Subcutaneous abdominal adipose tissue (tissue), 5 donors: Measurements from ENCODE around the gene MPZL2.

ENCODE experiments used
- H3K27ac ChIP-seq: one replicate; pipeline ENCODE4 v1.7.0; 2013; ENCODE audit warnings: low read depth, mild to moderate bottlenecking, inconsistent platforms, low read length, moderate library complexity
- H3K27me3 ChIP-seq, 5 donors: one replicate each; pipeline ENCODE4 v1.7.0; 2013; ENCODE audit warnings: low read length in 5 of 5, inconsistent platforms in 1 of 5; ENCODE audit not compliant: control insufficient read depth in 5 of 5, insufficient read depth in 4 of 5
- H3K36me3 ChIP-seq, 5 donors: one replicate each; pipeline ENCODE4 v1.7.0; 2013; ENCODE audit warnings: low read length in 5 of 5; ENCODE audit not compliant: control insufficient read depth in 5 of 5, insufficient read depth in 5 of 5
- H3K4me1 ChIP-seq, 5 donors: one replicate each; pipeline ENCODE4 v1.7.0; 2013; ENCODE audit warnings: low read length in 5 of 5, mild to moderate bottlenecking in 3 of 5, moderate library complexity in 1 of 5; ENCODE audit not compliant: control insufficient read depth in 5 of 5, insufficient read depth in 5 of 5
- H3K4me3 ChIP-seq, 5 donors: one replicate each; pipeline ENCODE4 v1.7.0; 2013; ENCODE audit warnings: low read length in 5 of 5, low read depth in 1 of 5
- H3K9ac ChIP-seq, 5 donors: one replicate each; pipeline ENCODE4 v1.7.0; 2013; ENCODE audit warnings: low read length in 5 of 5, mild to moderate bottlenecking in 4 of 5, moderate library complexity in 3 of 5
- H3K9me3 ChIP-seq, 5 donors: one replicate each; pipeline ENCODE4 v1.7.0; 2013; ENCODE audit warnings: low read length in 5 of 5; ENCODE audit not compliant: control insufficient read depth in 5 of 5
- donor health status: healthy.
- donor health status: healthy.
- donor health status: healthy.
- donor health status: healthy.
- donor health status: healthy.

The MPZL2 gene

GRCh38 chr11:118287006-118287405, 22.9 kb upstream of the MPZL2 start:
- no peak overlapping the region for H3K27ac ChIP-seq
- no peaks in the 10 kb centered on the region for H3K9me3 ChIP-seq
- no peaks in the 10 kb centered on the region for H3K27me3 ChIP-seq
- H3K4me1 ChIP-seq, result peaks cover 0 to 5% (median 0%) of the 10 kb centered on the region in 5 donors
- no peak overlapping the region for H3K9ac ChIP-seq
- H3K36me3 ChIP-seq, result no peaks in the 10 kb centered on the region
- H3K4me3 ChIP-seq, result no peak overlapping the region

DNA sequence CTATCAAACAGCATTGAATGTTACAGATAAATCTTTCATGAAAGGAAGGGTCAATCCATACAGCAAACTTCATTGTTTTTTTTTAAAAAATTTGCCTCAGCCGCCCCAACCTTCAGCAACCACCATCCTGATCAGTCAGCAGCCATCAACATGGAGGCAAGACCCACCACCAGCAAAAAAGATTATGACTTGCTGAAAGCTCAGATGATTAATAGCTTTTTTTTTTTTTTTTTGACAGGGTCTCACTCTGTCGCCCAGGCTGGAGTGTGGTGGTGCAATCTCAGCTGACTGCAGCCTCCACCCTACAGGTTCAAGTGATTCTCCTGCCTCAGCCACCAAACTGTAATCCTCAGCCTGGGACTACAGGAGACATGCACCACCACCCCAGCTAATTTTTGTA, 22.4 kb upstream of the MPZL2 start:
- Histone ChIP-seq H3K4me1 (peaks cover 0 to 5% (median 0%) of the 10 kb centered on the region in 5 donors), H3K4me3 (no peak overlapping the region), H3K27me3 (no peaks in the 10 kb centered on the region), H3K9me3 (no peaks in the 10 kb centered on the region), H3K9ac (no peak overlapping the region), H3K36me3 (no peaks in the 10 kb centered on the region), H3K27ac (no peak overlapping the region)

DNA sequence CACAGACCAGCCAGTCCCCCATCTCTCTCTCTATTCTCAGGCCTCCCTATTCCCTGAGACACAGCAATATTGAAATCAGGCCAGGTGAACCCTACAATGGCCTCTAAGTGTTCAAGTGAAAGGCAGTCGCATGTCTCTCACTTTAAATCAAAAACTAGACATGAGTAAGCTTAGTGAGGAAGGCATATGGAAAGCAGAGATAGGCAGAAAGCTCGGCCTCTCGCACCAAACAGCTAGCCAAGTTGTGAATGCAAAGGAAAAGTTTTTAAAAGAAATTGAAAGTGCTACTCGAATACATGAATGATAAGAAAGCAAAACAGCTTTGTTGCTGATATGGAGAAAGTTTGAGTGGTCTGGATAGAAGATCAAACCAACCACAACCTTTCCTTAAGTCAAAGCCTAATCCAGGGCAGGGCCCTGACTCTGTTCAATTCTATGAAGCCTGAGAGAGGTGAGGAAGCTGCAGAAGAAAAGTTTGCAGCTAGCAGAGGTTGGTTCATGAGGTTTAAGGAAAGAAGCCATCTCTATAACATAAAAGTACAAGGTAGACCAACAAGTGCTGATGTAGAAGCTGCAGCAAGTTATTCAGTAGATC, 19.8 kb upstream of the MPZL2 start:
- H3K27ac ChIP-seq, result no peak overlapping the region

GRCh38 chr11:118283037-118283636, 19.0 kb upstream of the MPZL2 start:
- Histone ChIP-seq H3K4me1 (no peaks in the 10 kb centered on the region), H3K27me3 (peaks cover 0 to 2% (median 0%) of the 10 kb centered on the region in 5 donors), H3K9ac (no peak overlapping the region), H3K4me3 (no peak overlapping the region), H3K9me3 (no peaks in the 10 kb centered on the region), H3K27ac (no peak overlapping the region), H3K36me3 (no peaks in the 10 kb centered on the region)

More for the DNA sequence above, 19.8 kb upstream of the MPZL2 start:
- no peak overlapping the region for H3K4me3 ChIP-seq
- H3K27me3 ChIP-seq, result peaks cover 0 to 2% (median 0%) of the 10 kb centered on the region in 5 donors
- no peaks in the 10 kb centered on the region for H3K9me3 ChIP-seq
- no peaks in the 10 kb centered on the region for H3K36me3 ChIP-seq
- H3K9ac ChIP-seq, result no peak overlapping the region
- H3K4me1 ChIP-seq, result no peaks in the 10 kb centered on the region

- Histone ChIP-seq H3K9ac (no peak overlapping the region), H3K4me3 (no peak overlapping the region), H3K4me1 (no peaks in the 10 kb centered on the region), H3K36me3 (no peaks in the 10 kb centered on the region), H3K27me3 (peaks cover 0 to 2% (median 0%) of the 10 kb centered on the region in 5 donors), H3K9me3 (no peaks in the 10 kb centered on the region), H3K27ac (no peak overlapping the region)
Observed at GRCh38 chr11:118282606-118283005, 18.5 kb upstream of the MPZL2 start.

GRCh38 chr11:118281284-118281683, 17.2 kb upstream of the MPZL2 start:
- Histone ChIP-seq H3K4me3 (no peak overlapping the region), H3K27me3 (peaks cover 0 to 2% (median 0%) of the 10 kb centered on the region in 5 donors), H3K4me1 (peaks cover 0 to 5% (median 0%) of the 10 kb centered on the region in 5 donors), H3K9ac (no peak overlapping the region), H3K27ac (no peak overlapping the region), H3K36me3 (no peaks in the 10 kb centered on the region), H3K9me3 (no peaks in the 10 kb centered on the region)

DNA sequence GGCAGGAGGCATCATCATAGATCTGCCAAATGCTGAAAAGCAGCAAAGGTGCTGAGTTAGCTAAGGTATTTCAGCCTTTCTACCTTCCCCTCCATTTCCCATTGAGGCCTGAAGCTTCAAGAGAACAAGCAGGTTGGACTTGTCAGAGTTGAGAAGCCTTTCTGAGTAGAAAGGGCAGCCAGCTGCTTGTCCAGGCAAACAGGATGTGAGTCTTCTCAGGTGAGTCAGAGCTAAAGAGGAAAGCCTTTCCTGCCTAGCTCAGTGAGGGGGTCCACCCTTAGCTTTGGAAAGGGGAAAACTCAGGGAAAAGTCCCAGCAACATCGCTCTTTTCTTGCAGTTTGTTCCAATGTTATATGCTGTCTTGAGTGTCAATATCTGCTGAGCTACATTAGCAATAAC, 13.2 kb upstream of the MPZL2 start:
- Histone ChIP-seq H3K4me1 (peaks cover 0 to 14% (median 0%) of the 10 kb centered on the region in 5 donors), H3K9me3 (no peaks in the 10 kb centered on the region), H3K27ac (no peak overlapping the region), H3K9ac (no peak overlapping the region), H3K4me3 (no peak overlapping the region), H3K27me3 (peaks cover 0 to 8% (median 4%) of the 10 kb centered on the region in 5 donors), H3K36me3 (no peaks in the 10 kb centered on the region)

DNA sequence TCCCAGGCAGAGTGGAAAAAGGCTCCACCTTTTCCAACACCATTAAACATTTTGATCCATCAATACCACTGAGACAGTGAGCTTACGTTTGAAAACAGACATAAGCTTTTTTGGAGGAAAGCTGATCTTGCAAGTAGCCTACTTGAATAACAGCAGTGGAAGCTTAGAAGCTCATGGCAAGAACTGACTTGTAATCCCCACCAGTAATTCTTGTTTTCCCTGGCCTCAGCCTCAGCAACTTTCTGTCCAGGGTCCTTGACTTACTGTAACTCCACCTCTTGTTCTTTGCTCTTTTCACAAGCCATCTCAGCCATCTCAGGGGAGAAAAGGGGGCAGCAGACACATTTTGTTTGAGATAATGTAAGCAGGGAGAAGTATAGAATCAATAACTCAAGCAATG, 12.3 kb upstream of the MPZL2 start:
- Histone ChIP-seq H3K4me1 (peaks cover 0 to 14% (median 0%) of the 10 kb centered on the region in 5 donors), H3K27me3 (peaks cover 0 to 8% (median 4%) of the 10 kb centered on the region in 5 donors), H3K4me3 (no peak overlapping the region), H3K27ac (no peak overlapping the region), H3K36me3 (no peaks in the 10 kb centered on the region), H3K9me3 (no peaks in the 10 kb centered on the region), H3K9ac (no peak overlapping the region)

- no peak overlapping the region for H3K9ac ChIP-seq
- no peak overlapping the region for H3K4me3 ChIP-seq
- H3K9me3 ChIP-seq, result no peaks in the 10 kb centered on the region
- H3K4me1 ChIP-seq, result peaks cover 0 to 14% (median 0%) of the 10 kb centered on the region in 5 donors
- peaks cover 0 to 8% (median 4%) of the 10 kb centered on the region in 5 donors for H3K27me3 ChIP-seq
- no peak overlapping the region for H3K27ac ChIP-seq
- H3K36me3 ChIP-seq, result no peaks in the 10 kb centered on the region
Observed at GRCh38 chr11:118275176-118275575, 11.1 kb upstream of the MPZL2 start.

GRCh38 chr11:118274186-118274585, 10.1 kb upstream of the MPZL2 start:
- H3K9ac ChIP-seq, result no peak overlapping the region
- H3K4me3 ChIP-seq, result no peak overlapping the region
- no peaks in the 10 kb centered on the region for H3K36me3 ChIP-seq
- no peak overlapping the region for H3K27ac ChIP-seq
- H3K27me3 ChIP-seq, result peaks cover 0 to 8% (median 6%) of the 10 kb centered on the region in 5 donors
- H3K4me1 ChIP-seq, result peaks cover 0 to 14% (median 0%) of the 10 kb centered on the region in 5 donors
- no peaks in the 10 kb centered on the region for H3K9me3 ChIP-seq
